ENCODE data around the gene TNFRSF11A.

TNFRSF11A gene

DNA sequence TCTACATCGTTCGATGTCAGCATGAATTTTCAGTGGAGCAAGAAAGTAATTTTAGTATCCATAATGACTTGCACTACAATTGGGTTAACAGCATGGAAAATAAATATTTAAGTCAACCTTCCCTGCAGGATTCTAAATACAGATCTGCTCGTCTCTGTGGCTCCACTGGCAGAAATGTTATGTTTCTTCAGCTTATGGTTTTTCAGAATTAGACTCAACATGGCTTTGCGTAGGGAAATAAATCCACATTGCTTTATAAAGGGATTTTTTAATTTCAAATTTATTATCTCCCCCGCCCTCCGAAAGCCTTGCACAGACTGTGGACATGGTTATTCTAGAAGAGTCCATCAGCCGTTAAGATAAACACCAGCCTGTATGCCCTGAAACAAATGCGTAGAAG is 18.2 kb downstream of the TNFRSF11A start:
- no peak for DNase-seq (ENCODE audit: low read depth)

DNA sequence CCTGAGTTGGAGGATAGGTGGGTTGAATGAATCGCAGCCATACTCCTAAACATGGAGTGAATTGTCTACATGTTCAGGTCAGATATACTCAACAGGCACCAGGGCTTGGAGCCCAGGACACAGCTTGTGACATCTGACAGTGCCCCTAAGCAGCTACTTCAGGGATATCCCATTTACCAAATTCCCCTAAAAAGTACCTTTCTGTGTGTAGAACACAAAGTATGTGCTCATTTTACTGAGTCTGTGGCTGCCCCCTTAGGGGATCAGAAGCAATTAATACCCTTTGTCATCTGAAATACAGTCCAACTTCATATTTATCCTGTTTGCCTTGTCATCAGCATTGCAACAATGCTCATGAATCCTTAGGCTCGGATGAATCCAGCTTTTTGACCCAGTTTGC is 20.8 kb downstream of the TNFRSF11A start:
- no peak for DNase-seq (ENCODE audit: low read depth)

DNA sequence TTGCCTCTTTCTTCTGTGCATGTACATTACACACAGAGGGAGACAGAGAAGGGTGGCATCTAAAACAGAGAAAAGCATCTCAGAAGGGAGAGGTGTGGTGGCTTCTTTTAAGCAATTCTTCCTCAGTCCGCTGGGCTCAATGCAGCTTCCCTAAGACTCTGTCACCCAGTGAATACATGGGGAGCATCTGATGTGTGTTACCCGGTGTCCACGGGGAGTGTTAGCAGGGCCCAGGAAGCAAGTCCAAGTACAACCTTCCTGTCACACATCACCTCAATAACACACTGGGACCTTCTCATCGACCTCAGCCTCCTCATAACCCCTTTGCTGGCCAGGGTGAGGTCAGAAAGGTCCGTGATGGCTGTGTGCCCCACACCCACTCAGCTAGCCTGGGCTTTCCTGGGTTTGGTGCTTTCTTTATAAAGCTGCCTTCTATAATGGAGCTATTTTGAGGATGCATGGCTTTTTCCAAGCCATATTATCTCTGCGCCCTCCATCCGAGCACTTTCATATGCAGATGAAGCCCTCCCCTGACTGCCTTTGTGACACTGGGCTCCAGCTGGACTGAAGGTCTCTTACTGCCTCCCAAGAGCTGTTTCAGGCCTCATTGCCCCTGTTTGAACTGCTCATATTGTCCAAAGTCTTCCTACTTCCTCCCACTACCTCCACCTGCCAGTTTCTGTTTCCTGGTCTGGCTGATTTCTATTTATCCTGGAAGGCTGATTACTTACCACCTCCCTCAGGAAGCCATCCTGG is 21.4 kb downstream of the TNFRSF11A start:
- no peak for DNase-seq (ENCODE audit: low read depth)

DNA sequence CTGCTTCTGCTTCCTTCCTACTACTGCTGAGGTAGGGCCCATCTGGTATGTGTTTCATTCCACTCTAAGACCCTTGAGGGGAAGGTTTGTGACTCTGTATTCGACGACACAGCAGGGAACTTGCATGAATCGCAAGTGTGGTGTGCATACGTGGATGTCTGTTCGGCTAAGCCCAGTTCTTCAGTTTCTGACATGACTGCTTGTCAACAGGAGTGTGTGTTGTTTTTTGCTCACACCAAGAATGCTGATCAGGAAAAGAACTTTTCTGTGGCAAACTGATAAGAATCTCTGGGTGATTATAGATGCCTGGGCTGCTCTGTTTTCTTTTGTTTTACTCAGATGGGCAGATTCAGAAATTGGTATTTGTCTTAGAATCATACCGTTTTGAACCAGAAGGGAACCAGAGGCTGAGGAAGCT is 22.0 kb downstream of the TNFRSF11A start:
- DNase-seq (ENCODE audit: low read depth) = no peak

DNA sequence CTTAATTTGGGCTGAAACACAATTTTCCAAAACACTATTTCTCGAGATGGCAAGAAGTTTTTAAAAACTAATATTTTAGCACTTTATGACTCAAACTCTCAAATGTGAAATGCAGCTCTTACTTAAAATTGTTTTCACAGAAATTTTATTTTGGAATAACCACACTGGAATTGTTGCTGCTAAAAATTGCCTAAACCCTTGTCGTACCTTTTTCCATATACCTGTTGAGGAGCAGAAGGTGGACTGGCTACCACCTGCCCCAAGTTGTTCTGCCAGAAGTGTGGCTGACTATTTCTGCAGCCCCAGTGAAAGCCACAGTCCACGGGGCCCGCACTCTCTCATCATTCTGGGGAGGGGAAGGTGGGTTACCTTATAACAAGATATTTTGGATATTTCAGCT is 23.4 kb downstream of the TNFRSF11A start:
- DNase-seq (ENCODE audit: low read depth) = no peak

DNA sequence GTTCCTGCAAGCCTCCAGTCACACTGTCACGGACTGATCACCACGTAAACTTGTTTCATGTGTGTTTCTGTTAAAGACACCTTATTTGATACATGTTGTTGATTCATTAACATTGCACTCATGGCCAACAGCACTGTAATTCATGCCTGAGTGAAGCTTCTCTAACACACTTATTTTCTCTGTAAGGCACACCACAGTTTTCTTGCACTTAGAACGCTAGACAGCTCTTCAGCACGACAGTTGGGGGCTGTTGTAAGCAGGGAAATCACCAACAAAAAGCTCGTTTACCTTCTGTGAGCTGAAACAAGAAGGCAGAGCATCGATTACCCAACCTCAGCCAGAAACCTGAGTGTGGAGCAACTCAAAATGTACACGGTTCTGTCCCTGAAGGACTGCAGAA is 28.1 kb downstream of the TNFRSF11A start:
- DNase-seq (ENCODE audit: low read depth) = no peak

DNA sequence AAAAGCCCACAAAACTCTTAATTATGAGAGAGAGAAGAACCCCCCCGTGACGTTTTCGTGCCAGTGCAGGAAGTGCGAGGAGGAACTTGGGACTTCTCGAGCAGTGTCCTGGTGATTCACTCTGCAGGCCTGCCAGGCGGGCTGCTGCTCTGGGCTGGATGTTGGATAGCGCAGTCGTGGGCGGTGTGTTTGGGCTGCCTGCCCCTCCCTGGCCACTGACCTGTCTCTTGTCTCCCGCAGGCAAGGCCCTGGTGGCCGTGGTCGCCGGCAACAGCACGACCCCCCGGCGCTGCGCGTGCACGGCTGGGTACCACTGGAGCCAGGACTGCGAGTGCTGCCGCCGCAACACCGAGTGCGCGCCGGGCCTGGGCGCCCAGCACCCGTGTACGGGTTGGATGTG is 29.0 kb downstream of the TNFRSF11A start:
- DNase-seq (ENCODE audit: low read depth) = no peak

DNA sequence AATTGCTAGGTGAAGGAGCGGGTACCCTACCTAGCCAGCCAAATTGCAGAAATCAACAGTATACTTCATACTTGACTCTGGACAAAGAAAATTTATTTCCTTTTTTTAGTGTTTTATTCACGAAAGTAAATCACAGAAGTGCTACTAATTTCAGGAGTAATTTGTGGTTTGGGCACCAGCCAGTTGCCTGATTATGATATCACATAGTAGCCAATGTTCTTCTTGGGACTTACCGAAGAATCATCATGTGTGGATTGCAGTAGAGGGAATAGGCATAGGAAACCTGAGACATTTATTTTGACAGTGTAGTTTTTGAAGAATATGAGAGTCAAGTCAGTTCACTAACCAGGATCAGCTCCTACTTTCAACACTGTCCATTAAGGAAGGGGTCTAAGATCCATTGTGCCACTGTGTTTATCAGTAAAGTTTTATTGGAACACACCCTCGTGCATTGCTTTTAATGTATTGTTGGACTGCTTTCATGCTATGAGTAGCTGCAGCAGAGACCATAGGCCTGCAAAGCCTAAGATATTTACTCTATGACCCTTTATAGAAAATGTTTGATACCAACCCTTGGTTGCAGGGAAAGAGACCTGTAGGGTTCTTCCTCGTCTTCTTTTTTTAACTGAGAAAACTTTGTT is 32.1 kb downstream of the TNFRSF11A start:
- no peak for DNase-seq (ENCODE audit: low read depth)

DNA sequence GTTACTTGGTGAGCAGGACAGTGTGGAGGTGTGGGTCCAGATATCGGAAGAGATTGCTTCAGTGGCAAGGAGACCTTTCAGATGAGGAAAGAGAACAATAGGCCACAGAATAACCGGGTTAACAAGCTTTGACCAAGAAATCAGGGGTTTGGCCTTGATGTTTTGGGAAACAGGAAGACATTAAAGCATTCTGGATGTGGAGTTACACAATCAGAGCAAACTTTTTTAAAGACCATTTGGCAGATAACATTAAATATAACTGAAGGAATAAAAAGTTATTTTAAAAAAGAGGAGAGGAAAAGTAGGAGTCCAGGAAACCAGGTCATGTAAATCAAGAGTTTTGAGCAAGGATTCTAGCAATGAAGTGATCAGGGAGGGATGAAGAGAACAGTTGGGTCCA is 35.7 kb downstream of the TNFRSF11A start:
- no peak for DNase-seq (ENCODE audit: low read depth)

DNA sequence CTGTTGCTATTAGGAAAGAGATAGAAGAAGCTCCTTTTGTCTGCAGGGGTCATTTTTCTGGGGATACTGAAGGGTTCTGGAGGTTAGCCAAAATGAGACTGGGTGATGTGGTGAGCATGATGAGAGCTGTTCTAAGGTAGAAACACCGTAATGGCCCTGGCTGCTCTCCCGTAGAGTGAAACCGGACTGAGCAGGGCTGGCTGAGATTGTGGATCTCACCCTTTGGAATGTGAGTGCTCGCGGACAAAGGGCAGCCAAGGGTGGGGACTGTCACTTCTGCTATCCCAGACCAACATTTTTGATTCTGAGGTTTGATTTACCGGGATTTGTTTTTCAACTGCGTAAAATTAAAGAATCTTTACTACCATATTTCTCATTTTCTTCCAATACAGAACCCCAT is 36.2 kb downstream of the TNFRSF11A start:
- no peak for DNase-seq (ENCODE audit: low read depth)

DNA sequence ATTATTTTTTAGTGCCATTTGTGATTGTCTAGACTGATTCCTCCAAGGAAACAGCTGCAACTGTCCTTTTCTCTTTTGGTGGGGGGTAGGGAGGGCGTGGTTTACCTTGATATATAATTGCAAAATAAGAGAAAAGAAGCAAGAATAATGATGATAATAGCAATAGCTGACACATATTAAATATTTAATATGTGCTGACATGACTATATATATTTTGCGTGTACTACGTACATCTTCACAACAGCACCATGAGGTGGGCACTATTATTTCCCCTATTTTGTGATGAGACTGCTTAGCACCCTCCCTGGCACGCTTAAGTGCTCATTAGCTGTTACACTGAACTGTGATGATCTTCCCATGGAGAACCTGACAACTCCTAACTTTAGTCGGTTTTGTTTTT is 39.4 kb downstream of the TNFRSF11A start:
- DNase-seq (ENCODE audit: low read depth) = no peak

DNA sequence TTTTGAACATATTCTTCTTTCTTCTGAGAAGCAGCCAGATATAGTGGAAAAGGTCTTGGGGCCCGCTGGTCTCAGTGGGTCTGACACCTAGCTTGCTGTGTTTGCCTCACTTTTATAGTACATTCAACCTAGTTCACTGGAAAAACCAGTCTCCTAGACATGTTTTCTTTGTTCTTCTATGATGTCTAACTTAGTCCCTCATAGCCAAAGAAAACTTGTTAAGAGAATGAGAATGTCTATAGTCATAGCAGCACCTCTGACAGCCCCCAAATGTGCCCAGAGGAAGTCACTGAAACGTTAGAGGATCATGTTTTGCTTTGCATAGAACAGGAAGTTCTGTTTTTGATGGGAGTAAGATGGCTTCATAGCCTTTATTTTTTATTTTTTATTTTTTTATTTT is 40.3 kb downstream of the TNFRSF11A start:
- no peak for DNase-seq (ENCODE audit: low read depth)

DNA sequence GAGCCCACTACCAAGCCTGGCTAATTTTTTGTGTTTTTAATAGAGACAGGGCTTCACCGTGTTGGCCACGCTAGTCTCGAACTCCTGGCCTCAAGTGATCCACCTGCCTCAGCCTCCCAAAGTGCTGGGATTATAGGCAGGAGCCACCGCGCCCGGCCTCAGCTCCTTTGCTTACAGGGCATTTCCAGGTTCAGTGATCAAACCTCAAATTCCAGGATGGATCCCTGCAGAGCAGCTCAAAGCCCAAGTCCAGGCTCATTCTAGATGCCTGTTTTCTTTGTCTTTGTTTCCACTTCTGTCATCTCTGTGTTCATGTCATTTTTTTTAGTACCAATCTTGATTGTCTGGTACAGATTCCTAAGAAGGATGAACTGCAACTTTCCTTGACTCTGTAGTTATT is 41.9 kb downstream of the TNFRSF11A start:
- no peak for DNase-seq (ENCODE audit: low read depth)

DNA sequence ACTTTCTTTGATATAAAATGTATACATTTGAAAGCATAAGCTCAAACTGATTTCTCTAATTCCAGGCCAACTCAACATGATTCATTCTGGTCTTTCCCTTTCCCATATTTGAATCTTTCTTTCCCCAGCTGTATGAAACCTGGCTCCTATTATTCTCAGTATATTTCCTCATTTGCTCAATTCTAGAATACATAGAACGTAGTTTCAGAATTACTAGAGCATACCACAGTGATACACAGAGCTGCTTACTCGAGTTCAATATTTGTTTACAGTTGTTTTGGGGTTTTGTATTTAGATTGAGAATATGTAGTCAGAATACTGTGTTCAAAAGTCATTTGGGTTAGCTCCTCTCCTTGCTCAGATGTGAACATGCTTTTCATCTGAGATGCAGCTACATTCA is 43.0 kb downstream of the TNFRSF11A start:
- DNase-seq (ENCODE audit: low read depth) = no peak

DNA sequence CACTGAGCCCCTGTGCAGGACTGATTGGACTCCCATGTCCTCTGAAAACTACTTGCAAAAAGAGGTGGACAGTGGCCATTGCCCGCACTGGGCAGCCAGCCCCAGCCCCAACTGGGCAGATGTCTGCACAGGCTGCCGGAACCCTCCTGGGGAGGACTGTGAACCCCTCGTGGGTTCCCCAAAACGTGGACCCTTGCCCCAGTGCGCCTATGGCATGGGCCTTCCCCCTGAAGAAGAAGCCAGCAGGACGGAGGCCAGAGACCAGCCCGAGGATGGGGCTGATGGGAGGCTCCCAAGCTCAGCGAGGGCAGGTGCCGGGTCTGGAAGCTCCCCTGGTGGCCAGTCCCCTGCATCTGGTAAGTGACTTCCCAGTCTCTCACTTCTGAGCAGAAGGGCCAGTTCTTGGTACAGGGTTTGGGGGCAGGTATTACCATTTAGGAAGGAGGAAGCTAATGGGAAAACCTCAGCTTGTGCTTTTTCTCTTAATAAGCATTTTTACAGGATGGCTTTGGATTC is 44.1 kb downstream of the TNFRSF11A start:
- DNase-seq (ENCODE audit: low read depth) = no peak

DNA sequence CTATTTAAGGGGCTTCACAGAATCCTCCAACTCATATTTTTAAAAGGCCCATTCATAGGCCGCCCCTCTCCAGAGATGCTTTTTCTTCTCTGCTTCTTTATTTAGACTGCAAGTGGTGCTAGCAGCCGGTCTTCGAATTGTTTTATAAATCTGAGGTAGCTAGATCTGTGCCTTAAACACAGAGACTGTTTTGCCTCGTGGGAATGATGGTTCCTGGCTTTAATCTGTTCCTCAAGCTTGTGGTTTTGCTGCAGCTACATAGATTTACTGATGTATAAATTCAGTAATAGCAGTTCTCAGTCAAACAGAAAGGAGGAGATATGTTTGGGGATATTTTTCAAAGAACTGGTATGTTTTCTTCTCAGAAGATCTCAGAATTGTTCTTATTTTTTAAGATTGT is 45.3 kb downstream of the TNFRSF11A start:
- DNase-seq (ENCODE audit: low read depth) = no peak

DNA sequence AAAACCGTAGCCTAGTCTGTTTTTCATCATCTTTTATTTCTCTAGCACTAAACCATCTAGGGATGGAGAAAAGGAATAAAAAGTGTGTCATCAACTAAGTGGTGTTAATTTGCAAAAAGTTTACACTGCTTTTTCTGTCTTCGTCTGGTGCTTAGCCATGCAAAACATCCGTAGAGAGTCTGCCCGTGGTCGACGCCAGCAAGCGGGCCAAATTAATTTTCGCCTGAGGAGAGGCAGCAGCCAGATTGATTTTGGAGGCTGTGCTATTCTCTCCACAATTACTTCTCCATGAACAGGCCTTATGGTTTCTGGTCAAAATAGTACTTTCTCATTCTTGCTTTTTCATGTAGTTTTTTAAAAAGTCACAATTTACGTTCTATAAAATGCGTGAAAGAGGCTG is 46.3 kb downstream of the TNFRSF11A start:
- DNase-seq (ENCODE audit: low read depth) = no peak

DNA sequence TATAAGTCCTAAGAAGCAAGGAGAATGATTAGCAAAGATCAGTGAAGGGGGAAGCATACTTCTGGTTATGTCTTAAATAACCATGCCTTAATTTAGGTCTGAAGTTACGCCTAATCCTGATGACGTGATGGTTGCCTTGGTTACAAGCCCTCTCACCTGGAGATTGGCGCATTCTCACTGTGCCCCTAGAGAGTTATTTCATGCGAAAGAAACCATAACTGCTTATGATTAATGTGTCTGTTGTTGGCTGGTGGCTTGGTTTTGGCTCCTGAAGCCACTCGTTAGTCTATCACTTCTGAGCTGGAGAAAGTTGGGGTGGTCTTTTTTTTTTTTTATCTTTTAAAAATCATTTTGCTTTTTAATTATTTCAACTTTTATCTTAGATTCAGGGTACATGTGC is 47.0 kb downstream of the TNFRSF11A start:
- DNase-seq (ENCODE audit: low read depth) = no peak

DNA sequence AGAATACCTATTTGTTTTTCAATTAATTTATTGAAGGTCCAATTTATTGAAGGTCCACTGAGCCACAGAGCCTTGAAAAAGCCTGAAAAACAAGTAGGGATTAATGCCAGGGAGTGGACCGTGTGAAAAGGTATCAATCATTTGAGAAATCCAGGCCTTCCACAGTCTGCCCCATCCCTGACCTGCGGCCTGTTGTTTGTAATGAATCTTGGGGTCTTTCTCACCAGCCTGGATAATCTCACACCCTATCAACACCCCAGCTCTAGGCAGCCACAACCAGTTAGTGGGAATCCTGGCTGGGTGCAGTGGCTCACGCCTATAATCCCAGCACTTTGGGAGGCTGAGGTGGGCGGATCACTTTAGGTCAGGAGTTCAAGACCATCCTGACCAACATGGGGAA is 47.8 kb downstream of the TNFRSF11A start:
- no peak for DNase-seq (ENCODE audit: low read depth)

DNA sequence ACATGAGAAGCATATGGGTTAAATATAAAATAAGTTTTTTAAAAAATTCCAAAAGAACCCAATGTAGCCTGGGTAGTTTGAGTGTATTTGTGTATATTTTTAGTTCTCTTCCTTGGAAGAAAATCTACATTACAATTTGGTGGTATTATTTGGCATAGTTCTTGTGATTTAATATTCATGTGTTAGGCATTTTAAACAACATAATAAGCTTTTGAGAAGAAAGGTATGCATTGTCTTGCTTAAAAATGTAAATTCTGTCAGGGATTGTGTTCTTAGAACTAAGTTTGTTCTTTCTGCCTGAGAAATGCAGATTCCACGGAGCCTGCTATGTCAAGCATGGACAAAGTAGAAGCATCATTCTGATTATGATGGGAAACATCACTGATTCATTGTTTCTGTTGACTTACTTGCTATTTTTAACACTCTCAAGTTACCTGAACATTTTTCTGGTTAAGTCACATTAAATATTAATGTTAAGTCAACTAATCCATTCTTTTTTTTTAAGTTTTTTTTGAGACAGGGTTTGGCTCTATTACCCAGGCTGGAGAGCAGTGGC is 49.4 kb downstream of the TNFRSF11A start:
- DNase-seq (ENCODE audit: low read depth) = no peak

DNA sequence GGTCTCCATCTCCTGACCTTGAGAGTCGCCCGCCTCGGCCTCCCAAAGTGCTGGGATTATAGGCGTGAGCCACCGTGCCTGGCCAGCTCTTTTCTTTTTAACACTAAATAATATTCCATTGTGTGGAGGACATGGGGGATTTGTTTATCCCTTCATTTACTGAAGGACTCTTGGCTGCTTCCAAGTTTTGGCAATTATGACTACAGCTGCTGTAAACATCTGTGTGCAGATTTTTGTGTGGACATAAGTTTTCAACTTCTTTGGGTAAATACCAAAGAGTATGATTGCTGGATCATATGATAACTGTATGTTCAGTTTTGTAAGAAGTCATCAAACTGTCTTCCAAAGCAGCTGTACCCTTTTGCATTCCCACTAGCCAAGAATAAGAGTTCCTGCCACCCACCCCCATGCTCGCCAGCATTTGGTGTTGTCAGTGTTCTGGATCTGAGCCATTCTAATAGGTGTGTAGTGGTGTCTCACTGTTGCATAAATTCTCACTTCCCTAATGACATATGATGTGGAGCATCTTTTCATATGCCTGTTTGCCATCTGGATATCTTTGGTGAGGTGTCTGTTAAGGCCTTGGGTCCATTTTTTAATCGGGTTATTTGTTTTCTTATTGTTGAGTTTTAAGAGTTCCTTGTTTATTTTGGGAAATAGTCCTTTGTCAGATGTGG is 52.2 kb downstream of the TNFRSF11A start:
- no peak for DNase-seq (ENCODE audit: low read depth)

DNA sequence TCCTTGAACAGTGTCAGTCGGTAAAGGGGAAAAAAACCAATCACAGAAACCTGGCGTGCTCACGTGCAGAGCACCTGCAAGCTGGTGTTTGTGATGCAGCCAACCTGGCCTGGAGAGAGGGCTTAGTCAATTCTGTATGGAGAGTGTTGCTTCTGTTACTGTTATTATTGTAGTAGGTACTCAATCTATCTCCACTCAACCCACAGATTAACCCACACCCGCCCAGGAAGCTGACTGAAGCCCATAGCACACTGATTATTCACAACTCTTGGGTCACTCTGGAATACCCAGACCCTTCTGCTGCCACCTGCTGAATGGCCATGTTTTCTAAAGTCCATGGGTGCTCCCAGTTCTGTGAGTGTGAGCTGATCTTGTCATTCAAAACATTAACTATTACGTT is 53.9 kb downstream of the TNFRSF11A start:
- DNase-seq (ENCODE audit: low read depth) = no peak

DNA sequence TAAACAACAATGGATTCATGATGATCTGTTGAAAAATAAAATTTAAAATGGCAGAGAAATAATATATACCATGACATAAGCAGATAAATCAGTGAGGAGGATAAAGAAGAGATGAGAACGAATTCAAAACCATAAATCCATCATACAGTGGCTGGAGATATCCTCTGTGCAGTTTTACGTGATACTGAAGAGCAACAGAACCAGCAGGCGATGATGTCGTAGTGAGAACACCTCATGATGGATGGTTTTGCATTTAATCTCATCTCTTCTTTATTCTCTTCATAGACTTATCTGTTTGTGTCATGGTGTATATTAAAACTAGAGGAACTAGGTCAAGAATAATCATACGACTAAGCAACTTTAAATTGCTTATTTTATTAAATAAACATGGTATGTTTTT is 56.3 kb downstream of the TNFRSF11A start:
- no peak for DNase-seq (ENCODE audit: low read depth)

Data from stimulated activated CD8-positive, alpha-beta memory T cell treated with anti-CD3 and anti-CD28 coated beads, Interleukin-15, amount 100 ng/mL, for 24 hours (primary cell).